K562 (cell line): ENCODE results near the gene KRT35. TPM values are rescaled to one million over a fixed set of nuclear protein-coding genes. Genes with fewer than 3 reads are reported as not detected.
A peak's percentile ranks its signal among the peaks of the same experiment; 100 is the strongest.

ENCODE experiments used
- ATAC-seq: fragments of 200-7000 bp; cut with Tn5 transposase; 3 replicates; pipeline ENCODE4 v1.9.1; 2020; ENCODE audit warnings: moderate library complexity
- BruUV-seq: library from RNA; stranded (reverse); fragments of 400-500 nt; replicated peaks from 2 replicates; lab custom pipeline; 2021; lab: Mats Ljungman, UMichigan
- CTCF ChIA-PET: fragments of 300-600 bp; formaldehyde crosslinking; extraction: SDS; loops from one replicate; lab custom pipeline; 2021; ENCODE audit warnings: low intra/inter-chr PET ratio; lab: Yijun Ruan, JAX
- POLR2A ChIA-PET: fragments of 300-600, 350-650 bp; sonication (Branson Sonifier 250); formaldehyde crosslinking; extraction: SDS; loops from one replicate; lab custom pipeline; 2021; ENCODE audit warnings: antibody characterized with exemption, inconsistent platforms; lab: Yijun Ruan, JAX
- DNase-seq, 4 experiments: peaks; one replicate each; pipeline versions ENCODE4 v3.0.0 to v3.0.0-alpha.2; 2011 to 2018; ENCODE audit warnings: low spot score in 3 of 4, mixed read lengths in 3 of 4; ENCODE audit errors: extremely low read depth in 1 of 4
- FAIRE-seq: peaks from 2 replicates; lab custom pipeline; 2011; peaks lifted over from hg19 to GRCh38; lab: Jason Lieb, UNC
- H2AFZ ChIP-seq: 2 replicates; pipeline ENCODE4 v1.6.0; 2011; ENCODE audit warnings: low read depth, low read length, control low read depth, inconsistent platforms
- H3K27ac ChIP-seq: fragments of 200-600 bp; 3 replicates; pipeline ENCODE4 v1.8.0; 2011; ENCODE audit warnings: low read depth, mild to moderate bottlenecking, control low read depth, inconsistent platforms, low read length, moderate library complexity, mixed read lengths; ENCODE audit errors: extremely low read depth
- H3K27me3 ChIP-seq, 2 experiments: fragments of 300-600 bp in 1 of 2; 2 replicates in 1 of 2; 3 replicates in 1 of 2; pipeline versions ENCODE4 v1.6.0 to v1.8.0; 2011; ENCODE audit warnings: inconsistent platforms in 2 of 2, low read length in 2 of 2, mild to moderate bottlenecking in 1 of 2, mixed read lengths in 1 of 2, moderate library complexity in 1 of 2; ENCODE audit not compliant: control insufficient read depth in 2 of 2, insufficient read depth in 2 of 2
- H3K36me3 ChIP-seq: fragments of 300-600 bp; 3 replicates; pipeline ENCODE4 v1.8.0; 2011; ENCODE audit warnings: mild to moderate bottlenecking, low read length, inconsistent platforms; ENCODE audit not compliant: control insufficient read depth, insufficient read depth
- H3K4me1 ChIP-seq, 2 experiments: fragments of 200-600 bp in 1 of 2; replicated peaks in 1 of 2; 2 replicates in 1 of 2; 3 replicates in 1 of 2; pipeline versions ENCODE4 v1.5.1 to v1.8.0; 2011; ENCODE audit warnings: inconsistent platforms in 2 of 2, low read length in 2 of 2, mild to moderate bottlenecking in 1 of 2, mixed read lengths in 1 of 2, moderate library complexity in 1 of 2; ENCODE audit not compliant: control insufficient read depth in 2 of 2, insufficient read depth in 2 of 2
- H3K4me2 ChIP-seq: 2 replicates; pipeline ENCODE4 v1.6.1; 2011; ENCODE audit warnings: low read length, control low read depth, inconsistent platforms, mixed read lengths; ENCODE audit not compliant: insufficient read depth
- H3K4me3 ChIP-seq: fragments of 200-600 bp; sonication (generic), shearing (Covaris generic); 2 replicates; pipeline ENCODE4 v1.5.1; 2016; ENCODE audit warnings: control low read depth, inconsistent platforms
- H3K79me2 ChIP-seq: fragments of 200-600 bp; 3 replicates; pipeline ENCODE4 v1.8.0; 2011; ENCODE audit warnings: low read length, inconsistent platforms; ENCODE audit not compliant: control insufficient read depth, insufficient read depth
- H3K9ac ChIP-seq, 2 experiments: 2 replicates each; pipeline versions ENCODE4 v1.6.0 to v1.6.1; 2011; ENCODE audit warnings: low read depth in 2 of 2, low read length in 2 of 2, control low read depth in 1 of 2, inconsistent platforms in 1 of 2, mild to moderate bottlenecking in 1 of 2, mixed read lengths in 1 of 2; ENCODE audit not compliant: insufficient read depth in 1 of 2
- H3K9me1 ChIP-seq: one replicate; pipeline ENCODE4 v1.6.0; 2011; ENCODE audit warnings: inconsistent platforms, mild to moderate bottlenecking, low read length, moderate library complexity; ENCODE audit not compliant: control insufficient read depth, insufficient read depth
- H3K9me3 ChIP-seq: replicated peaks from 2 replicates; pipeline ENCODE4 v1.5.1; 2011; ENCODE audit warnings: low read depth, low read length, inconsistent platforms; ENCODE audit not compliant: control insufficient read depth, insufficient read depth
- H4K20me1 ChIP-seq: replicated peaks from 2 replicates; pipeline ENCODE4 v1.6.1; 2011; ENCODE audit warnings: low read length, inconsistent platforms, mixed read lengths; ENCODE audit not compliant: control insufficient read depth, insufficient read depth
- CBX5 ChIP-seq: IDR thresholded peaks from 2 replicates; pipeline ENCODE4 v1.6.1; 2014; ENCODE audit warnings: low read depth, borderline replicate concordance
- CHAMP1 ChIP-seq: fragments of 450-650 bp; IDR thresholded peaks from 2 replicates; pipeline ENCODE4 v1.6.1; 2016; ENCODE audit warnings: mild to moderate bottlenecking
- CTBP1 ChIP-seq: fragments of 450-650 bp; IDR thresholded peaks from 2 replicates; pipeline ENCODE4 v1.6.1; 2016; ENCODE audit warnings: borderline replicate concordance
- ESRRA ChIP-seq: fragments of 450-650 bp; IDR thresholded peaks from 2 replicates; pipeline ENCODE4 v1.6.1; 2014; ENCODE audit warnings: low read depth, mild to moderate bottlenecking, moderate library complexity, borderline replicate concordance
- FUS ChIP-seq: fragments of 200-400 bp; formaldehyde crosslinking; optimal IDR thresholded peaks from 2 replicates; pipeline ENCODE3; 2017; ENCODE audit warnings: low read depth, low read length
- PURB ChIP-seq: sonication (generic); formaldehyde crosslinking; IDR thresholded peaks from 2 replicates; pipeline ENCODE4 v1.9.0; 2021; ENCODE audit warnings: low read depth, mild to moderate bottlenecking, missing genetic modification reagents
- RBM25 ChIP-seq: fragments of 200-400 bp; formaldehyde crosslinking; IDR thresholded peaks from 2 replicates; pipeline ENCODE4 v1.6.1; 2018; ENCODE audit warnings: low read length, low read depth, moderate library complexity; ENCODE audit not compliant: severe bottlenecking
- SPI1 ChIP-seq: IDR thresholded peaks from 2 replicates; pipeline ENCODE4 v1.6.1; 2011; ENCODE audit warnings: low read depth, low read length, control low read depth, borderline replicate concordance
- TEAD1 ChIP-seq, 2 experiments: fragments of 450-650 bp in 1 of 2; sonication (generic) in 1 of 2; formaldehyde crosslinking; IDR thresholded peaks; 2 replicates each; pipeline versions ENCODE4 v1.4.0 to v1.8.0; 2020 to 2022; ENCODE audit warnings: mild to moderate bottlenecking in 2 of 2, missing genetic modification reagents in 1 of 2
- ZC3H8 ChIP-seq: fragments of 450-650 bp; IDR thresholded peaks from 2 replicates; pipeline ENCODE4 v1.6.1; 2017
- WGBS: fragments of 100-300 bp; shearing (Covaris generic); methylation state at CpG from one replicate; pipeline ENCODE4 v1.1.6; 2016; ENCODE audit warnings: low coverage, mixed read lengths; ENCODE audit not compliant: insufficient coverage; ENCODE audit errors: missing lambda C conversion rate; 5-methylcytosine and 5-hydroxymethylcytosine counted together
- in situ Hi-C: fragments of 300-500 bp; cut with MboI; formaldehyde crosslinking; loops from 4 replicates; pipeline ENCODE4 v1.15.0; 2018; ENCODE audit warnings: inconsistent platforms, mixed read lengths
- intact Hi-C: fragments of 100-400 bp; cut with micrococcal nuclease; formaldehyde crosslinking; loops from 2 replicates; pipeline ENCODE4 v1.14.2; 2022
- polyA plus RNA-seq, 8 experiments: library from polyadenylated mRNA; depleted of rRNA in 4 of 8; stranded (reverse) in 5 of 8; unstranded in 3 of 8; fragments of >200 nt; fragmentation: Nextera tagmentation in 2 of 8; fragmentation: Illumina TruSeq in 1 of 8; extraction: Ambion mirVana in 2 of 8; extraction: Trizol in 1 of 8; gene quantifications; 2 replicates each; pipeline versions ENCODE4 v1.2.1 to v1.2.3, GENCODE V29; 2011 to 2014; ENCODE audit warnings: inconsistent platforms in 1 of 8, missing spikeins in 1 of 8
- total RNA-seq, 7 experiments: library from RNA; depleted of rRNA in 6 of 7; stranded (reverse); fragments of >200 nt in 6 of 7; fragmentation: Illumina TruSeq in 2 of 7; extraction: Trizol in 2 of 7; gene quantifications; 2 replicates each; pipeline versions ENCODE4 v1.2.1 to v1.2.3, GENCODE V29; 2011 to 2021; ENCODE audit warnings: low replicate concordance in 1 of 7

Gene KRT35
- total and polyA plus RNA-seq, 9 of the 15 experiments (the other 6 are each of a cell fraction or from before 2014, with no cell fraction given): not detected

- H3K9me1 ChIP-seq: no peaks in the 10 kb centered on the region
- no peak overlapping the region for H3K4me2 ChIP-seq
- H3K27ac ChIP-seq: no peak overlapping the region
- POLR2A ChIA-PET: no interaction called here
- in situ Hi-C loops (no loop called here), intact Hi-C loops (loop anchor here (10.0 kb wide), 1 partner anchor 185 kb away; no protein-coding TSS in a partner anchor)
- CTCF ChIA-PET: no interaction called here
- H3K9ac ChIP-seq: no peak overlapping the region
- no peak for TF ChIP-seq FUS
- peak; percentile 46 for TF ChIP-seq RBM25
- TF ChIP-seq SPI1: 0 out of 2 replicates have a peak, but pooled peaks have one; percentile 19
- 4% methylated on average over 2 of the region's 2 CpGs for WGBS
- peaks cover 12% of the 10 kb centered on the region for H4K20me1 ChIP-seq
- H3K4me3 ChIP-seq: no peak overlapping the region
- H3K27me3 ChIP-seq: peaks cover 17 to 75% of the 10 kb centered on the region in 2 experiments
- ATAC-seq (no peak), DNase-seq (no peak), FAIRE-seq (no peak)
- H3K79me2 ChIP-seq: no peaks in the 10 kb centered on the region
- peaks cover 8 to 9% of the 10 kb centered on the region in 2 experiments; a peak in 3 of 5 replicates for H3K4me1 ChIP-seq
- no peaks in the 10 kb centered on the region for H3K9me3 ChIP-seq
- H3K36me3 ChIP-seq: no peaks in the 10 kb centered on the region
- no TSS peak for BruUV-seq
- H2AFZ ChIP-seq: no peak overlapping the region
Measured at GRCh38 chr17:41480136-41480535, 815 bp downstream of the KRT35 start.

GRCh38 chr17:41478237-41478636 is 2.7 kb downstream of the KRT35 start:
- ChIA-PET POLR2A (interaction anchor here (0.5 to 0.8 kb wide), 5 partner anchors 12 to 144 kb away, joined by 3 to 5 read pairs (median 3); partner anchors contain the start of gene KRT36), CTCF (no interaction called here)
- 9% methylated on average over 8 of the region's 8 CpGs for WGBS

More at GRCh38 chr17:41478237-41478636, 2.7 kb downstream of the KRT35 start:
- FAIRE-seq (peak; percentile 6), DNase-seq (no peak), ATAC-seq (peak; percentile 60; the same call in 2 of the 3 replicates)
- in situ Hi-C loops (no loop called here), intact Hi-C loops (no loop called here)
- Histone ChIP-seq H3K4me3 (no peak overlapping the region), H3K79me2 (no peaks in the 10 kb centered on the region), H2AFZ (no peak overlapping the region), H3K4me1 (peaks cover 3 to 4% of the 10 kb centered on the region in 2 experiments; a peak in 2 of 5 replicates), H3K27me3 (peaks cover 14 to 74% of the 10 kb centered on the region in 2 experiments), H3K36me3 (no peaks in the 10 kb centered on the region), H3K9me1 (no peaks in the 10 kb centered on the region), H3K27ac (no peak overlapping the region), H3K9me3 (no peaks in the 10 kb centered on the region), H4K20me1 (peaks cover 4% of the 10 kb centered on the region; the same call in 1 of the 2 replicates), H3K9ac (no peak overlapping the region), H3K4me2 (no peak overlapping the region)
- no TSS peak for BruUV-seq
- TF ChIP-seq PURB (CRISPR knock-in tag) (no peak), ESRRA (peak; percentile 65; the same call in 1 of the 2 replicates), TEAD1 (CRISPR knock-in tag; IDR thresholded peaks at IDR 0.05) (no peak), CTBP1 (no peak), ZC3H8 (no peak), CBX5 (no peak), CHAMP1 (no peak), SPI1 (no peak)
